IMR-90 (cell line): ENCODE data around the gene MARS1.

Experiments
- BHLHE40 ChIP-seq: fragments of 150-350 bp; IDR thresholded peaks from 2 replicates; pipeline ENCODE4 v1.6.1; 2016; ENCODE audit warnings: mild to moderate bottlenecking, low read depth, low read length
- CEBPB ChIP-seq: IDR thresholded peaks from 2 replicates; pipeline ENCODE4 v1.6.1; 2012; ENCODE audit warnings: low read depth, low read length, improper control_type of control experiment
- CHD1 ChIP-seq: IDR thresholded peaks from 2 replicates; pipeline ENCODE4 v1.6.1; 2012; ENCODE audit warnings: low read depth, low read length, improper control_type of control experiment
- FOS ChIP-seq: fragments of 150-350 bp; IDR thresholded peaks from 2 replicates; pipeline ENCODE4 v1.6.1; 2016; ENCODE audit warnings: low read depth, low read length
- MAFK ChIP-seq: IDR thresholded peaks from 2 replicates; pipeline ENCODE4 v1.6.1; 2012; ENCODE audit warnings: low read depth, low read length, improper control_type of control experiment
- MAZ ChIP-seq: IDR thresholded peaks from 2 replicates; pipeline ENCODE4 v1.6.1; 2012; ENCODE audit warnings: low read depth, mild to moderate bottlenecking, low read length, improper control_type of control experiment, moderate library complexity, borderline replicate concordance
- MXI1 ChIP-seq: IDR thresholded peaks from 2 replicates; pipeline ENCODE4 v1.6.1; 2012; ENCODE audit warnings: low read depth, mild to moderate bottlenecking, low read length, moderate library complexity, borderline replicate concordance
- POLR2A ChIP-seq: IDR thresholded peaks from 2 replicates; pipeline ENCODE4 v1.6.1; 2012; ENCODE audit warnings: mild to moderate bottlenecking, low read depth, low read length
- RAD21 ChIP-seq: IDR thresholded peaks from 2 replicates; pipeline ENCODE4 v1.6.1; 2012; ENCODE audit warnings: low read length, improper control_type of control experiment
- RCOR1 ChIP-seq: IDR thresholded peaks from 2 replicates; pipeline ENCODE4 v1.6.1; 2012; ENCODE audit warnings: mild to moderate bottlenecking, low read length, improper control_type of control experiment; ENCODE audit not compliant: insufficient replicate concordance
- RFX5 ChIP-seq: IDR thresholded peaks from 2 replicates; pipeline ENCODE4 v1.8.0; 2012; ENCODE audit warnings: low read depth, mild to moderate bottlenecking, low read length, moderate library complexity
- SMC3 ChIP-seq: fragments of 150-350 bp; IDR thresholded peaks from 2 replicates; pipeline ENCODE4 v1.6.1; 2016; ENCODE audit warnings: low read depth, mild to moderate bottlenecking, antibody characterized with exemption, low read length, moderate library complexity
- TF ChIP-seq, protein P1 (sequence below): conservative IDR thresholded peaks from 2 replicates; pipeline ENCODE4 v1.5.1; 2012; ENCODE audit warnings: mild to moderate bottlenecking, low read depth, low read length, improper control_type of control experiment
- TF ChIP-seq, protein P2 (sequence below): fragments of 150-350 bp; IDR thresholded peaks from 2 replicates; pipeline ENCODE4 v1.6.1; 2016; ENCODE audit warnings: low read depth, mild to moderate bottlenecking, low read length, moderate library complexity, borderline replicate concordance

- TF ChIP-seq CHD1, result no peak
- TF ChIP-seq, protein P1, sequence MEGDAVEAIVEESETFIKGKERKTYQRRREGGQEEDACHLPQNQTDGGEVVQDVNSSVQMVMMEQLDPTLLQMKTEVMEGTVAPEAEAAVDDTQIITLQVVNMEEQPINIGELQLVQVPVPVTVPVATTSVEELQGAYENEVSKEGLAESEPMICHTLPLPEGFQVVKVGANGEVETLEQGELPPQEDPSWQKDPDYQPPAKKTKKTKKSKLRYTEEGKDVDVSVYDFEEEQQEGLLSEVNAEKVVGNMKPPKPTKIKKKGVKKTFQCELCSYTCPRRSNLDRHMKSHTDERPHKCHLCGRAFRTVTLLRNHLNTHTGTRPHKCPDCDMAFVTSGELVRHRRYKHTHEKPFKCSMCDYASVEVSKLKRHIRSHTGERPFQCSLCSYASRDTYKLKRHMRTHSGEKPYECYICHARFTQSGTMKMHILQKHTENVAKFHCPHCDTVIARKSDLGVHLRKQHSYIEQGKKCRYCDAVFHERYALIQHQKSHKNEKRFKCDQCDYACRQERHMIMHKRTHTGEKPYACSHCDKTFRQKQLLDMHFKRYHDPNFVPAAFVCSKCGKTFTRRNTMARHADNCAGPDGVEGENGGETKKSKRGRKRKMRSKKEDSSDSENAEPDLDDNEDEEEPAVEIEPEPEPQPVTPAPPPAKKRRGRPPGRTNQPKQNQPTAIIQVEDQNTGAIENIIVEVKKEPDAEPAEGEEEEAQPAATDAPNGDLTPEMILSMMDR, result no peak
- no peak for TF ChIP-seq RAD21
- no peak for TF ChIP-seq MAZ
- no peak for TF ChIP-seq POLR2A
- TF ChIP-seq CEBPB, result no peak
- TF ChIP-seq, protein P2, sequence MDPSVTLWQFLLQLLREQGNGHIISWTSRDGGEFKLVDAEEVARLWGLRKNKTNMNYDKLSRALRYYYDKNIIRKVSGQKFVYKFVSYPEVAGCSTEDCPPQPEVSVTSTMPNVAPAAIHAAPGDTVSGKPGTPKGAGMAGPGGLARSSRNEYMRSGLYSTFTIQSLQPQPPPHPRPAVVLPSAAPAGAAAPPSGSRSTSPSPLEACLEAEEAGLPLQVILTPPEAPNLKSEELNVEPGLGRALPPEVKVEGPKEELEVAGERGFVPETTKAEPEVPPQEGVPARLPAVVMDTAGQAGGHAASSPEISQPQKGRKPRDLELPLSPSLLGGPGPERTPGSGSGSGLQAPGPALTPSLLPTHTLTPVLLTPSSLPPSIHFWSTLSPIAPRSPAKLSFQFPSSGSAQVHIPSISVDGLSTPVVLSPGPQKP, result no peak
- TF ChIP-seq RFX5, result no peak
- no peak for TF ChIP-seq SMC3
- no peak for TF ChIP-seq FOS
- no peak for TF ChIP-seq RCOR1
- TF ChIP-seq BHLHE40, result no peak
- no peak for TF ChIP-seq MXI1
- no peak for TF ChIP-seq MAFK
These were observed 22.7 kb upstream of the MARS1 start for GRCh38 chr12:57465030-57465746.
